Measurements from ENCODE around the gene PRDM13.
"Not testable (repeated sequence)": the region's sequence is repeated elsewhere in the genome, so short reads cannot be mapped to it uniquely, and the experiment has no call there.

PRDM13 gene

DNA sequence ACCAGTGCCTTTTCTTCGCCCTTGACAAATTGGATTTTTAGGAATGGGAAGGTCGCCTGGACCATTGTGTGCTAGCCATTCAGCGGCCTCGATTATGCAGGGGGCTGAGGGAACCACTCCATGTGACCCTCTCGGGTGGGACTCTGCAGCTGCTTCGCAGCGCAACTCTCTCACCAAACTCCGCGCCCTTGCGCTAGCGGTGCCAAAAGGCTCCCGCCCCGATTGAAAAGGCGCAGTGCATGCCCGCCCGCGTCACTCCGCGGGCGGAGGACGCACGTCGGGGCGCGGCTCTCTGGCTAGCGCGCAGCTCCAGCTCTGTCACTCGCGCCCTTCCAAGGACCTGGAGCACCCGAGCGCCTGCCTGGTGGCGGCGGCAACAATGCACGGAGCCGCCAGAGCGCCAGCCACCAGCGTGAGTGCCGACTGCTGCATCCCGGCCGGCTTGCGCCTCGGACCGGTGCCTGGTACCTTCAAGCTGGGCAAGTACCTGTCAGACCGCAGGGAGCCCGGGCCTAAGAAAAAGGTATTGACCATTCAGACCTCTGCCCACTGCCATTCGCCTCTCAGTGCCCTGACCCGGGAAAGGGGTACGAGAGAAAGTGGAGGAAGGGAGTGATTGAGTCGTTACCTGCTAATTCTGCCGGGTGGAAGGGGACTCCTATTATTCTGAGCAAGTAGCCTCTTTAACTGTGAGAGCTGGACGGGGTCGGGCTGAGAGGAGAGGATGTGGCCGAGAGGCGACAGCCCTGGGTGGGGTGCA, at the start of gene PRDM13:
PRDM13 (plus strand) TSS at position 178 of the 760 bp plus-strand sequence; CDS start at position 380, 202 bp downstream.
- DNase-seq (ENCODE audit: low read depth in 1 of 2, low spot score in 1 of 2), result no peak

DNA sequence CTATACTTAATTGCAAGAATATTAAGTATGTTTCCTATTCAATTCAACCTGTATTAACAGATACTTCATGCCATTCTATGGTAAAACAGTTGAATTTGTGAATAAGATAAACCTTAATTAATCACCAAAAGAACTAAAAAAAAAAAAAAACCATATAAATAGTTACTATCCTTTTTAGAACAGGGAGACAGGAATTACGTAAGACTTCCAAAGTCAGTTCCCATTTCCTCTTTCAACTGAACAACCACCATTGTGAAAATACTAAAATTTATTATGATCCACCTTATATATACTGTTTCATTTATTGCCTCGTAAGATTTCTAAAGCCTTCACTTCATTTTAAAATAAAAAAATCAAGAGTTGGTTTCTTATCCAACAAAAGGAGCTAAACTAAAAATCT, 47.6 kb upstream of the PRDM13 start:
- no peak for DNase-seq (ENCODE audit: low read depth in 1 of 2, low spot score in 1 of 2)

DNA sequence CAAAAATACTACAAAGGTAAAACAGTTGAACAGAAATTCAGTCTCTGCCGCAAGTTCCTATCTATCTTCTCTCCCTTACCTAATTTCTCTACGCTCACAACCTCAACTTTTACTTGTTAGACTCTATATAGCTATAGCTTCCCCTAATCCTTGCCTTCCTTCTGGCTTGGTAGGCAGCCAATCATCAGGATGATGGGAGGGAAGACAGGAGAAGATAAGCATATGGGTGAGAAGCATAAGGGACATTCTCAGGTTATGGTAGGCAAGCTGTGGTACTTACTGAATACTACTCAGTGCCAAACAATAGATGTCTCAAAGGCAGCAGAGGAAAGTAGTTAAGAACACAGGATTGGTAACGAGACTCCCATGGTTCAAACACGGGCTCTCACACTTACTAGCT, 46.0 kb upstream of the PRDM13 start:
- DNase-seq (ENCODE audit: low read depth in 1 of 2, low spot score in 1 of 2), result no peak

DNA sequence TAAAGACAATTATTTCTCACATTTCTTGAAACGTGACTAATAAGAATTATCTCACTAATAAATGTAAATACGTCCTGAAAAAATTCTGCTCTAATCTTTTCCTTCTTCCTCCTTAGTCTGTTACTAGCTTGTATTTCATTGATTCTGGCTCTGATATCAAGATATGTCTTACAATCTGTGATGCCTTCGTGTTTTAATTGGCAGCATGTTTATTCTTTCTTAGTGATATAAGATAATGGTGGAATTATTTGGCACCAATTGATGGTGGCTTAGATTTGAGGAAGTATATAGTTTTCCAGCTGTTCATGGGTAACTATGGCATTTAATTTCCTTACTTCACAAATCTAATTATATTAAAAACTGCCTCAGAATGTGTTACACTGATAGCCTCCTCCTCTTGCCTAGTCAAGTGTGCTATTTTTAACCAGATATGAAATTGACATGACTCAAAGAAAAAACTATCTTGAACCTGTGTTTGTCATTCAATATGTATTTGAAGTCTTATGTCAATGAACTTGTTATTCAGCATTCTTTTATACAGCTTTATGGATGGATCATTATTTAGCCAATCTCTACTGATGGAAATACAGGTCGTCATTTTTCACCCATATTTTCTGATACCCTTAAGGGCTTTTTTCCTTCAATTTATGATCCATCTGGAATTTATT, 43.4 kb upstream of the PRDM13 start:
- no peak for DNase-seq (ENCODE audit: low read depth in 1 of 2, low spot score in 1 of 2)

DNA sequence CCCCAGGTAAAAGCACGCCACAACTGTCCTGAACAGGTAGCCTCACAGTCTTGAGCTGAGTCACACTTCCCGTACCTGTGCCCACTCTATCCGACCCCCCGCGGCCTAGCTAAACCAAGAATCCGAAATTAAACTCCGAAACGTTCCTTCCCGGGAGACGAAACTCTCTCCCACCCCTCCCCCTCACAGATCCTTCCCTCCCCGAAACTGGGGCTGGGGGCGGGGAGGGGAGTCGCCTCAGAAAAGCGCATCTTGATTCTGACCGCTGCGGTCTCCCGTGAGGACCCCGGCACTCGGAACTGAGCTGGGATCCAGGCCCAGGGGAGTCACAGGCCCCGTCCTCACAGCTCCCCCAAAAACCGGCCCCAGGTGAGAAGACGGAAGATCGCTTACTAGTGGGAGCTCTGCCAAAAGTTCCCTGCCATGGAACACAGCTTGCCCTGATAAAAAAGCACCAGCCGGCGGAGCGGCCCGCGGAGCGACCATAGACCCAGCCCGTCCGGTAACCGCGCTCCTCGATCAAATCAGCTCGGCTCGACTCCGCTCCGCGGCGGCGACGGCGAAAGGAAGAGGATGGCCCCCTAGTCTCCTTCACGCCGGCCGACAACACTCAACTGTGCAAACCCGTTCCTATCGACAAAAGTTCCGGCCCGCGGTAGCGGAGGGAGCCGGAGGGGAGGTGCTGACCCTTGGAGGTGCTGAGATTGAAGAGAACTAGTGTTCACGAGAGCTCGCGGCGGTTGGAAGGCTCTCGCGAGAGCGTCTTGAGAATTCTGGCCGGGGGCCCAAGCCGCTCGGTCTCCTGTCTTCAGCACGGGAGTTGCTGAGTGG, 38.3 kb upstream of the PRDM13 start, which contains the start of gene CCNC:
CCNC (minus strand) TSS at position 558 of the 831 bp plus-strand sequence; CDS start at position 425, 133 bp downstream.
- peak; percentile 86 to 88 for DNase-seq (ENCODE audit: low read depth in 1 of 2, low spot score in 1 of 2)

DNA sequence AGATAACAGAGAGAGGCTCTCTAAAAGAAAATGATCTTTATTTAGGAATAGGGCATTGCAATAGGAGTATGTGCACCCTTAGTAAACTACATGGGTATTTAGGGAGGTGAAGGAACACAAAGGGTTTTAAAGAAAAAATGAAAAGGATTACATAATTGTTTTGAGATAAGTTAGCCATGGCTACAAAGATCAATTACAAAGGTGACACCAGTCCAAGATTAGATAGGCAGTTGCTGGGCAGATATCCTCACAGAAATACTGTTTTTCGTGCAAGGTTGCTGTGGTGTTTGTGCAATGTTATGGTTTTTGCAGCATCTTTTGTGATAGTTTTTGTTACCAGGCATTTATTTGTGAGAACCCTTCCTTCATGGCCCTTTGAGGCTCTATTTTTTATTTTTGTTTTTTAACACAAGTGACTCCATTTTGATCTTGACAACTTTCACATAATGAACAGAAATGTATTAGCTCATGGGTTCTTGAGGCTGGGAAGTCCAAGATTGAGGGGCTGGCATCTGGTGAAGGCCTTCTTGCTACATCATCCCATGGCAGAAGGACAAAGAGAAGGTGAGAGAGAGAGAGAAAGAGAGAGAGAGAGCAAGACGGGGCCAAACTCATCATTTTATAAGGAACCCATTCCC, 32.5 kb upstream of the PRDM13 start:
- DNase-seq (ENCODE audit: low read depth in 1 of 2, low spot score in 1 of 2), result no peak

DNA sequence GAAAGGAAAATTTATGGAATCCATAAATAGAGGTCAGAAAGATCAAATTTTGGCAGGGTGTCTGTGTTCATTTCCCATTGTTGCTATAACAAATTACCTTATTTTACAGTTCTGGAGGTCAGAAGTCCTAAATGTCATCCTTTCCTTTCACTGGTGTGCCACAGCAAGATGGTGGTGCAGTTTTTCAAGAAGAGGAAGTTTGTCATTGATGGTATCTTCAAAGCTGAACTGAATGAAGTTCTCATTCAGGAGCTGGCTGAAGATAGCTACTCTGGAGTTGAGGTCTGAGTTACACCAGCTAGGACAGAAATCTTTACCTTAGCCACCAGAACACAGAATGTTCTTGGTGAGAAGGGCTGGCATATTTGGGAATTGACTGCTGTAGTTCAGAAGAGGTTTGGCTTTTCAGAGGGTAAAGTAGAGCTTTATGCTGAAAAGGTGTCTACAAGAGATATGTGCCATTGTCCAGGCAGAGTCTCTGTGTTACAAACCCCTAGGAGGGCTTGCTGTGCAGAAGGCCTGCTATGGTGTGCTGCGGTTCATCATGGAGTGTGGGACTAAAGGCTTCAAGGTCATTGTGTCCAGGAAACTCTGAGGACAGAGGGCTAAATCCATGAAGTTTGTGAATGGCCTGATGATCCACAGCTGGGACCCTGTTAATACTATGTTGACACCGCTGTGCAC, 30.9 kb upstream of the PRDM13 start:
- DNase-seq (ENCODE audit: low read depth in 1 of 2, low spot score in 1 of 2), result no peak

DNA sequence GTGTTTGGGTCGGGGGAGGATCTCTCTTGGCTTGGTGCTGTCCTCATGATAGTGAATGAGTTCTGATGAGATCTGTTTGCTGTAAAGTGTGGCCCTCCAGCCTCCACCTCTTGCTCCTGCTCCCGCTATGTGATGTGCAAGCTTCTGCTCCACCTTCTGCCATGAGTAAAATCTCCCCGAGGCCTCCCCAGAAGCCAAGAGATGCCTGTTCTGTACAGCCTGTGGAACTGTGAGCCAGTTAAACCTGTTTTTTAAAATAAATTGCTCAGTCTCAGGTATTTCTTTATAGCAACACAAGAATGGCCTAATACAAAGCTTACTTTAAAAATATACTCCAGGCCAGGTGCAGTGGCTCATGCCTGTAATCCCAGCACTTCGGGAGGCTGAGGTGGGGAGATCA, 26.9 kb upstream of the PRDM13 start:
- DNase-seq (ENCODE audit: low read depth in 1 of 2, low spot score in 1 of 2), result no peak

DNA sequence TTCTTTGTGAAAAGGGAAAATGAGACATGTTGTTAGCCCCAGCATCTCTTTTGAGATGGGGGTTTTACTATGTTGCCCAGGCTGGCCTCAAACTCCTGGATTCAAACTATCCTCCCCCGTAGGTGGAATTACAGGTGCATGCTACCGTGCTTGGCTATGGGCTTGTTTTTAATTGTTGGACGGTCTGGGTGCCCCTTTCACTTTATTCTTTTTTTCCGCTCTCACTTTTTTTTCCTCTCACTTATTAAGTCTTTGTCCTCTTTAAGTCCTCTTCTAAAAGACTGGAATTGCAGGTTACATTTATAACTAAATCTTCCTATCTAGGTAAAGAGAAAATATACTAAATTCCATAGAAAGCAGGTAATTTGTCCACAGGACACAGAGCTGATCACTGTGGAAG, 18.8 kb upstream of the PRDM13 start:
- DNase-seq (ENCODE audit: low read depth in 1 of 2, low spot score in 1 of 2), result no peak

DNA sequence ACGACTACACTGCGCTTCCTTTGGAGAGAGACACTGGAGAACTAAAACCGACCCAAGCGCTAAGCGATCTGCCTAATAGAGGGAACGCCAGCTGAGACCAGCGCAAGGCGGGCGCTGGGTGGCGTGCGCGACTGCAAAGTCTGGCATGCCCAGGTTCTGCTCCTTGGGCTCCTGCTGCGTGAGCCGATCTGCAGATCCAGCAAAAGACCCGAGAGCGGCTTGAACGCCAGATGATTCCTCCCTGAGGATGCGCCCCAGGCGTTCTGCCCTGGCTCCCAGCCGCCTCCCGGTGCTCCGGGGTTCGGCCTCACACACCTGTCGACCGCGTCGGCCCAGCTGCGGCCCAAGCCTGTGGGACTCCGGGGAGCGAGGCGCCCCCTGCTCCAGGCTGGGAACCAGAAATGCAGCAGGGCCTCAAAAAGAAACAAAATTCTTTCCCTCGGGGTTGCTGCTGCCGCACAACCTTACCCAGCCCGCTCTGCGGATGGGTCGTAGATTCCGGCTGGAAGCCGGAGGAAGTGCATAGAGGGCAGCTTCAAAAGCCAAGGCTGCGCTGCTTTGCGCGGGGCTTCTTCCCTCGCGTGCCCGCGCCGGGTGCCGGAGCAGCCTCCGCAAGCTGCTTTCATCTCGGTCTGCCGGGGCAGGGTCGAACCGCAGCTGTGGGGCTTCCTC, 17.9 kb upstream of the PRDM13 start:
- DNase-seq (ENCODE audit: low read depth in 1 of 2, low spot score in 1 of 2), result peak in 1 of 2 donors; percentile 61

DNA sequence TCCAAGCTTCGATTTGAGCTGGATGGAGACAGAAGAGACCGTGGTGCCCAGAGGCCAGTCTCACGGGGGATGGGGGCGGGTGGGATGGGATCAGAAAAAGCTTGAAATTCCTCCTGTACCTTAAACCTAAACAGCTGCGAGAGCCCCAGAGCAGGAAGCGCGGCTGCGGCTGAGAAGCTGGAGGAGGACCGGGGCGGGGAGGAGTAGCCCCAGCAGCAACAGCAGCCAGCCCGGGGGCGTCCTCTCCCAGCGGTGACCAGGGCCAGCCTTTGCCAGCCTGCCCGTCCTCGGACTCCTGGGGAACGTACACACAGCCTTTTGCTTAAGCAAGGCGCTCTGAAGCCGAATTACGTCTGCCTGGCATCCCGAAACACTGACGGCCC, 17.4 kb upstream of the PRDM13 start:
- no peak for DNase-seq (ENCODE audit: low read depth in 1 of 2, low spot score in 1 of 2)

DNA sequence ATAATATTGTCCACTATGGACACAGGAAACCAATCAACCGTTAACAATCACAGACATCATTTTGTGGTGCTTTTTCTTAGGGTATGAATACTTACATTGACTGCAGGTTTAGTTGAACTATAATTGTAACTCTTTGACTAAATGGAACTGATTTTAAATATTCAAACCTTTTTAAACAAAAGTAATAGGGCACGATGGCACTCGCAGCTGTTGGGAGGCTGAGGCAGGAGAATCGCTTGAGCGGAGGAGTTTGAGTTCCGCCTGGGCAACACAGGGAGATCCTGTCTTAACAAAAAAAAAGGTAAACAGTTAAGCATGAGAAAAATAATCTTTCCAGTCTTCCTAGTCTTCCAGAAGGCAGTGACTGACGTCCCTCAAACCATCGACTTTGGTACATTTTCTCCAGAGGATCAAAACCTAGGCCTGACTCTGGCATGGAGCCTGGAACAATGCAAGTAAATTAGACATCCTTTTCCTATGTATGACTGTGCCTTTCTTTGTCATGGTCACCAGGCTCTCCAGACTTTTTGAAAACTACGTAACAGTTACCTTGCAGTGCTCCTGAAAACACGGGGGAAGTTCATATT, 16.6 kb upstream of the PRDM13 start:
- no peak for DNase-seq (ENCODE audit: low read depth in 1 of 2, low spot score in 1 of 2)

DNA sequence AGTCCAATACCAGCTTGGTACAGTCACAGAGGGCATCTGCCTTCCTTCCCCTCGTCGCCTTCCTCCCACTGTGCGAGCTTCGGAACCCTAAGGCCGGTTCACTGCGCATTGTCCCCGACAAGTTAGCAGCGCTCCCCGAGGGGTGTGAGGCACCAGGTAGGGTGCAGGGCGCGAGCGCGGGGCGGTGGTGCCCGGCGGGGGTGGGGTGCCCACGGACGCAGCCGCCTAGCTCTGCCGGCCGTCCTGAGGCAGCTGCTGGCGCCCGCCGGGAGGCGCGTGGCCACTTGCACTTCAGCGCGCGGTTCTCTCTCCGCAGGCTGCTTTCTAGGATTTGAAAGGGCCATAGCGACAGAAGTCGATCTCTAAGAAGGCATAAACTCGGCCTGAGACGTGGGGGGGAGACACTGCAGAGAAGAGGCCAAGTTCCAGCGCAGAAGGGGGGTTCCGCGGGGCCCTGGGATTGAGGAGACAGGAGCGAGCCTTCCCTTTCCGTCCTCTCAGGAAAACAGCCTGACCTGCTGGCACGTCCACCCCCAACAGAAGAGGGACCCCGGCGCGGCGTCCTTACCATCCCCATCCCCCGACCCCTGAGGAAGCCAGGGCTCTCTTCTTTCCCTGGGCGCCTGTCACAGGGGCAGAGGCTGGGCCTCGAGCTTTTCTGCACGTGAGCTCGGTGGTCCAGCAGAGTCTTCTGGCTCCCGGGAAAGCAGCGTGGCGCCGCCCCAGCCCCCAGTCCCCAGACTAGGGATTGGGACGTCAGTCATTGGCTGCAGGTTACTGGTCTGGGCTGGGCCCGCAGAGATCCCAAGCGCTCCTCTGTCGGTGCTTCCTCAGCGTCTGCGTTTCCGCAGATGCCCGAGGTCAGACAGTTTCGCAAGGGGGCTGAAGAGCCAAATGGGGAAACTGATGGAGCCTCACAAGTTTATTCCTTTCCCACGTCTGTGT, 15.6 kb upstream of the PRDM13 start:
- DNase-seq (ENCODE audit: low read depth in 1 of 2, low spot score in 1 of 2), result no peak

DNA sequence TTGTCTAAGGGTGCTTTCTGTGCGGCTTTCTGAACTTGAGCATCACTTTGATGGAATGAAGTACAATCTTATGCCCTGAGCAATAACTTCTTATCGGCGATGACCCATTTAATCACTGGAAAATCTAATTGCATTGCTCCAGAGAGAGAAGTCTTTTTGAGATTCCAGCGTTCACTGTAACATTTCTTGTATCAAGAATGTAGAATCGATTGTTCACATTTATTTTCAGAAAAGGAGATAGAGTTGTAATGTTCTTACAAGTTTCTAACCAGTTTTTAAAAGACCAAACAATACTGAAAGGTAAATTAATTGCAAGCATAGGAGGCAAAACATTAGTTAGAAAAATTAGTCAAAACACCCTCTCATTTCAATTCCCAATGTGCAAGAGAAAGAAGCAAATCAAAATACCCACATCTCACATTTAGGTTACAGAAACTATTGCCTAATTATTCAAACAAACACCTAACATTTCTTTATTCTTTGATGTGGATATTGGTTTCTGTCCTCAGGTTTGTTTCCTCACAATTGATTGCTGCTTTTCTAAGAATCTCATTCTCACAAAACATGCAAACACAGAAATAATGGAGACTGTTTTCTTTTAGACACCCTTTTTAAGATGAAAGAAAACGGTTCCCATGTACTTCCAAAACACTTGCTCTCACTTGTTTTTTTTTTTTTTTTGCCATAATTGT, 14.8 kb upstream of the PRDM13 start:
- DNase-seq (ENCODE audit: low read depth in 1 of 2, low spot score in 1 of 2), result no peak

DNA sequence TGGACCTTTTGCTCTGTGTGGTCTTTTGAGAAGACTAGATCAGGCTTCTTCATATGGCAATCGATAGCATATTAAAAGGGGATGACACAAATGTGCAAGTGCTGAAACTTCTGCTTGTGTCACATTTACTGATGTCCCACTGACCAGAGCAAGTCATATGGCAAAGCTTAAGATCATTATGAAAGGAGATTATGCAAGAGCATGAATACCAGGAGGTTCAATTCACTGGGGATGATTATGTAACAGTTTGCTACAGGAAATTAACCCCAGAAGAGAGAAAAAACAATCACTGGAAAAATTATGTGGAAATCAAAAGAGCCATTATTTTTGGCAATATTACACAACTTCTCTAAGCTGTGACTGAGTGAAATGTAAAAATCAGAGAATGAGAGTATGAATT, 13.7 kb upstream of the PRDM13 start:
- no peak for DNase-seq (ENCODE audit: low read depth in 1 of 2, low spot score in 1 of 2)

DNA sequence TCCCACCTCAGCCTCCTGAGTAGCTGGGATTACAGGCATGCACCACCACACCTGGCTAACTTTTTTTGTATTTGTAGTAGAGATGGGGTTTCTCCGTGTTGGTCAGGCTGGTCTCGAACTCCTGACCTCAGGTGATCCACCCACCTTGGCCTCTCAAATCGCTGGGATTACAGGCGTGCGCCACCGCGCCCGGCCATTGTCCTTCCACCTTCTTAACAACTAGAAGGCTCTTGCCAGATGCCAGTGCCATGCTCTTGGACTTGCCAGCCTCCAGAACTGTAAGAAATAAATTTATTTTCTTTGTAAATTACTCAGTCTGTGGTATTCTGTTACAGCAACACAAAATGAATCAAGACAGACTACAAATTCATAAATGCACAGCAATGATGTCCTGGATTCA, 11.9 kb upstream of the PRDM13 start:
- not testable (repeated sequence) for DNase-seq (ENCODE audit: low read depth in 1 of 2, low spot score in 1 of 2)

DNA sequence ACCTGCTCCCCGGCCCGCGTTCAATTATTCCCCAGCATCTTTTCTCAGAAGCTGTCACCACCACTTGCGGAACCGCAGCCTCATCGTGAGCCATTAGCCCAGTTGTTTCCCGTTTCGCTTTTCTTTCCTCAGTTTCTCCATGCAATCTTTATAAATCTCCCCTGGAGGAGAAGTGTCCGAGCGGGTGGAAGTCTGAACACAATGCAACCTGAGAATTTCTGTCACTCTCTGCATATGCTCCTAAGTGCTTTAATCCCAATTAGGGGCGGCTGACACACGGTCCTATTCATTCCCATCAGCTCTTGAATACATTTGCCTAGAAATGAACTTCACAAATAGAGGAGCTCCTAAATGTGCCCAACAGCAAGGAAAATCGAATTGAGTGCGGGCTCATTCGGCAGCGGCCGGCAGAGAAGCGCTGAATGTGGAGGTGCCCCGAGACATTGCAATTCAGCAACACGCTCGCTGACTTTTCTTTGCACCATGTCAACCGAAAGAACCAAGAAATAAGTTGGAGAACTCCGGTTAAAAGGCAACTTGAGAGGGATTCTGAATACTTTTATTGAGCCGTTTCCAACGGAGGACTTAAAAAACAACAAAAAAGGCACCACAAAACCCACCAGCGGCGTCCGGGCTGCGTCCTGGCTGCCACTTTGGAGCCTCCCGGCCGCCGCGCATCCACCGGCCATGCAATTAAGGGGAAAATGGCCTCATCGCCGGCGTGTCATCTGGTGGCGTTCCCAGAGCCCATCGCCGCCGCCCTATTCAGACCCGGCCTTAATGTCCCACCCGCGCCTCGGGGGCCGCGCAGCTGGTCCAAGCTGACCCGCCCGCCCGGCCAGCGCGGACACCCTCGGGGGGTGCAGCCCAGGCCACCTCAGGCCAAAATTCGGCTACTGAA, 3.9 kb upstream of the PRDM13 start:
- no peak for DNase-seq (ENCODE audit: low read depth in 1 of 2, low spot score in 1 of 2)

Measured in activated CD4-positive, alpha-beta T cell treated with anti-CD3 and anti-CD28 coated beads, Interleukin-2, amount 50 U/mL, for 24 hours (primary cell).